HL-60 (cell line): ENCODE measurements around the gene CDC73.

Experiments
- DNase-seq, 2 experiments: peaks; one replicate each; pipeline ENCODE4 v3.0.0-alpha.2; 2010 to 2020; ENCODE audit warnings: low read depth in 1 of 2, low spot score in 1 of 2
- H3K27ac ChIP-seq: fragments of 250-450 bp; sonication (Bioruptor Pico); replicated peaks from 2 replicates; pipeline ENCODE4 v1.5.1; 2020; ENCODE audit warnings: mild to moderate bottlenecking, moderate library complexity
- H3K27me3 ChIP-seq: fragments of 250-450 bp; sonication (Bioruptor Pico); 2 replicates; pipeline ENCODE4 v1.5.1; 2021; ENCODE audit warnings: mild to moderate bottlenecking, moderate library complexity; ENCODE audit not compliant: insufficient read depth, poor library complexity, severe bottlenecking
- H3K4me3 ChIP-seq: replicated peaks from 2 replicates; pipeline ENCODE4 v1.5.1; 2011; ENCODE audit warnings: mild to moderate bottlenecking, control low read depth, low read length; ENCODE audit not compliant: insufficient read depth
- CTCF ChIP-seq: IDR thresholded peaks from one replicate; pipeline ENCODE4 v1.5.1; 2011; ENCODE audit warnings: low read length, control low read depth, inconsistent platforms; ENCODE audit not compliant: insufficient read depth
- GABPA ChIP-seq: IDR thresholded peaks from 2 replicates; pipeline ENCODE4 v1.6.1; 2012; ENCODE audit warnings: low read depth
- POLR2AphosphoS5 ChIP-seq: IDR thresholded peaks from 2 replicates; pipeline ENCODE4 v1.6.1; 2012; ENCODE audit warnings: low read depth
- REST ChIP-seq: IDR thresholded peaks from 2 replicates; pipeline ENCODE4 v1.6.1; 2012; ENCODE audit warnings: low read depth; ENCODE audit not compliant: insufficient replicate concordance
- SPI1 ChIP-seq: IDR thresholded peaks from 2 replicates; pipeline ENCODE4 v1.6.1; 2012; ENCODE audit warnings: low read depth, mild to moderate bottlenecking, borderline replicate concordance

Gene CDC73

GRCh38 chr1:193156117-193156821 lies 34.4 kb downstream of the CDC73 start:
- no peak for TF ChIP-seq GABPA
- TF ChIP-seq POLR2AphosphoS5: no peak
- no peak for TF ChIP-seq CTCF
- no peak for TF ChIP-seq REST
- no peak for TF ChIP-seq SPI1
- DNase-seq: no peak
- Histone ChIP-seq H3K27me3 (no peaks in the 10 kb centered on the region), H3K4me3 (no peak overlapping the region), H3K27ac (no peak overlapping the region)

GRCh38 chr1:193156822-193157142 lies 35.0 kb downstream of the CDC73 start:
- Histone ChIP-seq H3K27ac (no peak overlapping the region), H3K4me3 (no peak overlapping the region), H3K27me3 (no peaks in the 10 kb centered on the region)
- TF ChIP-seq CTCF (no peak), SPI1 (no peak), GABPA (no peak), POLR2AphosphoS5 (no peak), REST (no peak)
- DNase-seq: no peak

GRCh38 chr1:193157360-193157759 lies 35.5 kb downstream of the CDC73 start:
- no peak for DNase-seq
- Histone ChIP-seq H3K4me3 (no peak overlapping the region), H3K27ac (no peak overlapping the region), H3K27me3 (no peaks in the 10 kb centered on the region)
- no peak for TF ChIP-seq SPI1
- TF ChIP-seq GABPA: no peak
- TF ChIP-seq POLR2AphosphoS5: no peak
- no peak for TF ChIP-seq REST
- TF ChIP-seq CTCF: no peak
